8988T (cell line): Measurements from ENCODE around the gene ZNF592.

ENCODE experiments used
- DNase-seq: peaks from one replicate; pipeline ENCODE4 v3.0.0; 2011

Gene ZNF592

GRCh38 chr15:84811151-84811550, 62.8 kb downstream of the ZNF592 start:
- no peak for DNase-seq

- no peak for DNase-seq
Measured at GRCh38 chr15:84811828-84812227, 63.4 kb downstream of the ZNF592 start.

GRCh38 chr15:84812842-84813241, 64.5 kb downstream of the ZNF592 start:
- no peak for DNase-seq

GRCh38 chr15:84813435-84813834, 65.0 kb downstream of the ZNF592 start:
- DNase-seq, result no peak

- no peak for DNase-seq
Measured at GRCh38 chr15:84813931-84814330, 65.5 kb downstream of the ZNF592 start.

- no peak for DNase-seq
Measured at GRCh38 chr15:84814916-84815315, 66.5 kb downstream of the ZNF592 start.

GRCh38 chr15:84816694-84817465, 68.5 kb downstream of the ZNF592 start, which contains the start of gene ALPK3:
ALPK3 (plus strand) TSS chr15:84817356; CDS start chr15:84817453, 97 bp downstream.
- no peak for DNase-seq

GRCh38 chr15:84817466-84818081, 69.2 kb downstream of the ZNF592 start:
- no peak for DNase-seq

GRCh38 chr15:84818261-84819131, 70.1 kb downstream of the ZNF592 start:
- no peak for DNase-seq

GRCh38 chr15:84819291-84819768, 70.9 kb downstream of the ZNF592 start:
- DNase-seq, result no peak

GRCh38 chr15:84819791-84820190, 71.4 kb downstream of the ZNF592 start:
- DNase-seq, result no peak

- no peak for DNase-seq
Measured at GRCh38 chr15:84821501-84822021, 73.2 kb downstream of the ZNF592 start.

GRCh38 chr15:84822653-84823281, 74.4 kb downstream of the ZNF592 start:
- no peak for DNase-seq

GRCh38 chr15:84823282-84823878, 75.0 kb downstream of the ZNF592 start:
- DNase-seq, result no peak

GRCh38 chr15:84824260-84825007, 76.0 kb downstream of the ZNF592 start:
- DNase-seq, result no peak

GRCh38 chr15:84826369-84826823, 78.0 kb downstream of the ZNF592 start:
- peak; percentile 57 for DNase-seq

GRCh38 chr15:84827246-84827645, 78.9 kb downstream of the ZNF592 start:
- DNase-seq, result no peak

GRCh38 chr15:84828086-84828908, 79.9 kb downstream of the ZNF592 start:
- DNase-seq, result no peak

GRCh38 chr15:84829428-84829827, 81.0 kb downstream of the ZNF592 start:
- DNase-seq, result no peak

- no peak for DNase-seq
Measured at GRCh38 chr15:84830036-84830435, 81.6 kb downstream of the ZNF592 start.
